ENCODE measurements around the gene SYNPR. TPM values are rescaled to one million over a fixed set of nuclear protein-coding genes. Genes with fewer than 3 reads are reported as not detected.

Gene SYNPR
- total and polyA plus RNA-seq, 2 donors from 2014 or later: not detected

DNA sequence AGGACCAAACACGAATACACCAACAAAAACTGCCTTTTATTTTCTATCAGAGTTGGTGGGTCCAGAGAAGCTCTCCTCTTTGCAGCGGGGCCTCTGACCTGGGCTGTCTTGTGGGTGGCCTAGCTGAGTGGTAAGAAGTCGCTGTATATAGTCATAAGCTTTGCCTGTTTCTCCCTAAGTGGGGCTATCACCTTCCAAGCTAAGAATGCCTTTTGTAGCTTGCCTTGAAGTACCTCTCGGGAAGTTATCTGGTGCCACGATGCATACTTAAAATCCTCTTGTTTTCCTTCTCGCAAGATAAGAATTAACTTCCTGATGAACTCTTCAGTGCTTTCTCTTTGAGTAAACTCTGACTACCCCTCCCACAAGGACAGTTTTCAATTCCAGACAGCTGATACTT is 178.8 kb downstream of the SYNPR start:
- Histone ChIP-seq H3K27ac (ENCODE audit: low read depth in 2 of 2, low read length in 2 of 2) (no peak overlapping the region), H3K4me3 (ENCODE audit: low read length in 3 of 3) (no peak overlapping the region), H3K36me3 (ENCODE audit: control insufficient read depth in 2 of 3, insufficient read depth in 3 of 3, low read length in 3 of 3) (no peaks in the 10 kb centered on the region), H3K9ac (ENCODE audit: low read length in 3 of 3) (no peak overlapping the region), H3K27me3 (ENCODE audit: control insufficient read depth, insufficient read depth, low read length) (no peaks in the 10 kb centered on the region), H3K4me1 (ENCODE audit: control insufficient read depth in 2 of 3, insufficient read depth in 2 of 3, low read depth in 1 of 3, low read length in 3 of 3) (no peaks in the 10 kb centered on the region), H3K9me3 (ENCODE audit: control insufficient read depth in 2 of 3, insufficient read depth in 1 of 3, low read length in 3 of 3) (peaks cover 0 to 4% (median 0%) of the 10 kb centered on the region in 3 donors)
- DNase-seq (no peak), FAIRE-seq (no peak)
- intact Hi-C loops (cut with DNase I): no loop called here
- TF ChIP-seq, protein P1, sequence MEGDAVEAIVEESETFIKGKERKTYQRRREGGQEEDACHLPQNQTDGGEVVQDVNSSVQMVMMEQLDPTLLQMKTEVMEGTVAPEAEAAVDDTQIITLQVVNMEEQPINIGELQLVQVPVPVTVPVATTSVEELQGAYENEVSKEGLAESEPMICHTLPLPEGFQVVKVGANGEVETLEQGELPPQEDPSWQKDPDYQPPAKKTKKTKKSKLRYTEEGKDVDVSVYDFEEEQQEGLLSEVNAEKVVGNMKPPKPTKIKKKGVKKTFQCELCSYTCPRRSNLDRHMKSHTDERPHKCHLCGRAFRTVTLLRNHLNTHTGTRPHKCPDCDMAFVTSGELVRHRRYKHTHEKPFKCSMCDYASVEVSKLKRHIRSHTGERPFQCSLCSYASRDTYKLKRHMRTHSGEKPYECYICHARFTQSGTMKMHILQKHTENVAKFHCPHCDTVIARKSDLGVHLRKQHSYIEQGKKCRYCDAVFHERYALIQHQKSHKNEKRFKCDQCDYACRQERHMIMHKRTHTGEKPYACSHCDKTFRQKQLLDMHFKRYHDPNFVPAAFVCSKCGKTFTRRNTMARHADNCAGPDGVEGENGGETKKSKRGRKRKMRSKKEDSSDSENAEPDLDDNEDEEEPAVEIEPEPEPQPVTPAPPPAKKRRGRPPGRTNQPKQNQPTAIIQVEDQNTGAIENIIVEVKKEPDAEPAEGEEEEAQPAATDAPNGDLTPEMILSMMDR (IDR thresholded peaks at IDR 0.05; ENCODE audit: borderline replicate concordance, extremely low read depth, insufficient read depth): no peak

DNA sequence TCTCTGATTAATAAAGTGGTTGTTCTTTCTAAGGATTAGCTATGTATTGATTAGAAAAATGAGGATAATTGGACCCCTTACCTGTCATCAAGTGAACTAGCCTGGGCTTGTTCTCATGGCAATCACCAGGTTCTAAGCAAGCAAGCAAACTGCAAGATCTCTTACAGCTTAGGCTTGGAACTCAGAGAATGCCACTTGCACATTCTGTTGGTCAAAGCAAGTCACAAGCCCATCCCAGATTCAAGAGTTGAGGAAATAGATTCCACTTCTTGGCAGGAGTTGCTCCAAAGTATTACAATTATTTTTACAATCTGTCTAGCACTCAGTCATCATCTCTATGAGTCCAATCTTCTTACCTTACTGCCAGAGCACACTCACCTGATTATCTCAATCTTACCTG is 180.3 kb downstream of the SYNPR start:
- H3K4me1 ChIP-seq (ENCODE audit: control insufficient read depth in 2 of 3, insufficient read depth in 2 of 3, low read depth in 1 of 3, low read length in 3 of 3): no peaks in the 10 kb centered on the region
- TF ChIP-seq, protein P1 (IDR thresholded peaks at IDR 0.05; ENCODE audit: borderline replicate concordance, extremely low read depth, insufficient read depth): no peak
- DNase-seq (no peak), FAIRE-seq (no peak)
- H3K36me3 ChIP-seq (ENCODE audit: control insufficient read depth in 2 of 3, insufficient read depth in 3 of 3, low read length in 3 of 3): no peaks in the 10 kb centered on the region
- no peak overlapping the region for H3K9ac ChIP-seq (ENCODE audit: low read length in 3 of 3)
- H3K4me3 ChIP-seq (ENCODE audit: low read length in 3 of 3): no peak overlapping the region
- no peaks in the 10 kb centered on the region for H3K27me3 ChIP-seq (ENCODE audit: control insufficient read depth, insufficient read depth, low read length)
- H3K9me3 ChIP-seq (ENCODE audit: control insufficient read depth in 2 of 3, insufficient read depth in 1 of 3, low read length in 3 of 3): peaks cover 0 to 4% (median 0%) of the 10 kb centered on the region in 3 donors
- H3K27ac ChIP-seq (ENCODE audit: low read depth in 2 of 2, low read length in 2 of 2): no peak overlapping the region
- intact Hi-C loops (cut with DNase I): no loop called here

DNA sequence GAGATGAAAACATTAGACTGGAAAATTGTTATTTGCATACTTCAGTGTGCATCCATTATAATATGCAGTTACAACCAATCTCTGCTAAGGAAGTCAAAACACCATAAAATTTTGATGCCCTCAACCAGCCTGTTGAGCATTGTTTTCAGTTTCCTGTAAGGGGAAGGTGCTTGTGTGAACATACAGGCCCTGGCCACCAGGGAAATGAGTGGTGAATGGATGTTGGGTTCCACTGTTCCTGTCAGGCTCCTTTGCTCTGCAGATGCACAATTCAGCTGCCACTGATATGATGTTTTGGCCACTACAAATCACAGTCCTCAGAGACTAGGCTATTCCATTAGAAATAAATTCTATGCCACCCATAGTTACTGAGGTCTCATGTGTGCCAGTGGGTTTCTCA is 184.6 kb downstream of the SYNPR start:
- TF ChIP-seq, protein P1 (IDR thresholded peaks at IDR 0.05; ENCODE audit: borderline replicate concordance, extremely low read depth, insufficient read depth): no peak
- intact Hi-C loops (cut with DNase I): no loop called here
- FAIRE-seq (no peak), DNase-seq (no peak)
- Histone ChIP-seq H3K9me3 (ENCODE audit: control insufficient read depth in 2 of 3, insufficient read depth in 1 of 3, low read length in 3 of 3) (peaks cover 0 to 4% (median 0%) of the 10 kb centered on the region in 3 donors), H3K9ac (ENCODE audit: low read length in 3 of 3) (no peak overlapping the region), H3K27ac (ENCODE audit: low read depth in 2 of 2, low read length in 2 of 2) (no peak overlapping the region), H3K36me3 (ENCODE audit: control insufficient read depth in 2 of 3, insufficient read depth in 3 of 3, low read length in 3 of 3) (no peaks in the 10 kb centered on the region), H3K27me3 (ENCODE audit: control insufficient read depth, insufficient read depth, low read length) (no peaks in the 10 kb centered on the region), H3K4me3 (ENCODE audit: low read length in 3 of 3) (no peak overlapping the region), H3K4me1 (ENCODE audit: control insufficient read depth in 2 of 3, insufficient read depth in 2 of 3, low read depth in 1 of 3, low read length in 3 of 3) (no peaks in the 10 kb centered on the region)

DNA sequence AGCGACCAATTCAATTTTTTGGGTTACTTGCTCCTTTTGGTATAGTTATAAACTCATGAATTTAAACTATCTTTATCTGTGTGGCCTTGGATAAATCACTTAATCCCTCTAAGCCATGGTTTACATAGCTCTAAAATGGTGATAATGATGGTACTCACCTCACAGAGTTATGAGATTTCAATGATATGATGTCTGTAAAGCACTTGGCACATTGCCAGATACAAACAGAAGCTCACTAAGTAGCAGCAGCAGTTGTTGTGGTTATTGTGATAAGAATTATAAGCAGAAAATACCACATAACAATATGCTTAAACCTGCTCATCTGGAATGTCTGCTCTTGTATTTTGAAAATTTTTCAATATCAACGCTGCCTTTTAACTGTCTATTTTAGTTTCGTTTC is 189.3 kb downstream of the SYNPR start:
- TF ChIP-seq, protein P1 (IDR thresholded peaks at IDR 0.05; ENCODE audit: borderline replicate concordance, extremely low read depth, insufficient read depth): no peak
- no peaks in the 10 kb centered on the region for H3K4me1 ChIP-seq (ENCODE audit: control insufficient read depth in 2 of 3, insufficient read depth in 2 of 3, low read depth in 1 of 3, low read length in 3 of 3)
- no peak for DNase-seq
- H3K27me3 ChIP-seq (ENCODE audit: control insufficient read depth, insufficient read depth, low read length): no peaks in the 10 kb centered on the region
- intact Hi-C loops (cut with DNase I): no loop called here
- no peak overlapping the region for H3K4me3 ChIP-seq (ENCODE audit: low read length in 3 of 3)
- H3K9me3 ChIP-seq (ENCODE audit: control insufficient read depth in 2 of 3, insufficient read depth in 1 of 3, low read length in 3 of 3): no peaks in the 10 kb centered on the region
- H3K27ac ChIP-seq (ENCODE audit: low read depth in 2 of 2, low read length in 2 of 2): no peak overlapping the region
- FAIRE-seq: no peak
- H3K36me3 ChIP-seq (ENCODE audit: control insufficient read depth in 2 of 3, insufficient read depth in 3 of 3, low read length in 3 of 3): no peaks in the 10 kb centered on the region
- H3K9ac ChIP-seq (ENCODE audit: low read length in 3 of 3): no peak overlapping the region

All from kidney (tissue), 14 donors.